ENCODE results near the gene NKX6-2.

DNA sequence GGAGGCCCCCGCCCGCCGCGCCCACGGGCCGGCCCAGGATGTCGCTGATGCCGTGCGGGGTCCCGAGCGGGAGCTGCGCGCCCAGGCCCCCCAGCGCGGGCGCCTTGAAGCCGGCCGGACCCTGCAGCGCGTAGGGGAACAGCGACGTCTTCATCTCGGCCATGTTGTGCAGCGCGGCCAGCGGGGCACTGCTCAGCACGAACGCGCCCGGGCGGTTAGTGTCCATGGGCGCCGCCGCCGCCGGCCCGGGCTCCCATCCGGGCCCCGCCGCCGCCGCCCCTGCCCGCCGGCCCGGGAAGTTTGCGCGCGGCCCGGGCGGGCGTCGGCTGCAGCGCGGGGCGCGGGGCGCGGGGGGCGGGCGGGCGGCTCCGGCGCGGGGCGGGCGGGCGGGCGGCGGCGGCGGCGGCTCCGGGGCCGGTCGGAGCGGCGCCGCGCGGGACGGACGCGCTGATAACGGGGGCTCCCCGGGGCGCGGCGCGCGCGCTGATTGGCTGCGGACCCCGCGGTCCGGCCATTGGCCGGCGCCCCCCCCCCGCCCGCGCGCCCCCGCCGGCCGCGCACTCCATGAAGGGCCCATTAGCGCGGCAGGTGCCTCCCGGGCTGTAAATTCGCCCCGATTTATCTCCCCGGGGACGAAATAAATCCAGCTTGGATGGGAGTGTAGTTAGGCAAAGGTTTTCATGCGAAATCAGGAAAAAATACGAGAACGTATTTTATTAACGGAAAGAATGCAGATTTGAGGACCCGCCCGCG lies at the start of gene NKX6-2:
- TF ChIP-seq GABPA (IDR thresholded peaks at IDR 0.05 in 1 of 2, conservative IDR thresholded peaks at IDR 0.05 in 1 of 2) (no peak), RAD21 (IDR thresholded peaks at IDR 0.05) (no peak), RXRA (IDR thresholded peaks at IDR 0.05) (no peak), YY1 (IDR thresholded peaks at IDR 0.05) (no peak), TAF1 (conservative IDR thresholded peaks at IDR 0.05) (no peak), SP1 (IDR thresholded peaks at IDR 0.05) (no peak)
- TF ChIP-seq, protein P1, sequence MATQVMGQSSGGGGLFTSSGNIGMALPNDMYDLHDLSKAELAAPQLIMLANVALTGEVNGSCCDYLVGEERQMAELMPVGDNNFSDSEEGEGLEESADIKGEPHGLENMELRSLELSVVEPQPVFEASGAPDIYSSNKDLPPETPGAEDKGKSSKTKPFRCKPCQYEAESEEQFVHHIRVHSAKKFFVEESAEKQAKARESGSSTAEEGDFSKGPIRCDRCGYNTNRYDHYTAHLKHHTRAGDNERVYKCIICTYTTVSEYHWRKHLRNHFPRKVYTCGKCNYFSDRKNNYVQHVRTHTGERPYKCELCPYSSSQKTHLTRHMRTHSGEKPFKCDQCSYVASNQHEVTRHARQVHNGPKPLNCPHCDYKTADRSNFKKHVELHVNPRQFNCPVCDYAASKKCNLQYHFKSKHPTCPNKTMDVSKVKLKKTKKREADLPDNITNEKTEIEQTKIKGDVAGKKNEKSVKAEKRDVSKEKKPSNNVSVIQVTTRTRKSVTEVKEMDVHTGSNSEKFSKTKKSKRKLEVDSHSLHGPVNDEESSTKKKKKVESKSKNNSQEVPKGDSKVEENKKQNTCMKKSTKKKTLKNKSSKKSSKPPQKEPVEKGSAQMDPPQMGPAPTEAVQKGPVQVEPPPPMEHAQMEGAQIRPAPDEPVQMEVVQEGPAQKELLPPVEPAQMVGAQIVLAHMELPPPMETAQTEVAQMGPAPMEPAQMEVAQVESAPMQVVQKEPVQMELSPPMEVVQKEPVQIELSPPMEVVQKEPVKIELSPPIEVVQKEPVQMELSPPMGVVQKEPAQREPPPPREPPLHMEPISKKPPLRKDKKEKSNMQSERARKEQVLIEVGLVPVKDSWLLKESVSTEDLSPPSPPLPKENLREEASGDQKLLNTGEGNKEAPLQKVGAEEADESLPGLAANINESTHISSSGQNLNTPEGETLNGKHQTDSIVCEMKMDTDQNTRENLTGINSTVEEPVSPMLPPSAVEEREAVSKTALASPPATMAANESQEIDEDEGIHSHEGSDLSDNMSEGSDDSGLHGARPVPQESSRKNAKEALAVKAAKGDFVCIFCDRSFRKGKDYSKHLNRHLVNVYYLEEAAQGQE (IDR thresholded peaks at IDR 0.05) = no peak
- TF ChIP-seq, protein P2, sequence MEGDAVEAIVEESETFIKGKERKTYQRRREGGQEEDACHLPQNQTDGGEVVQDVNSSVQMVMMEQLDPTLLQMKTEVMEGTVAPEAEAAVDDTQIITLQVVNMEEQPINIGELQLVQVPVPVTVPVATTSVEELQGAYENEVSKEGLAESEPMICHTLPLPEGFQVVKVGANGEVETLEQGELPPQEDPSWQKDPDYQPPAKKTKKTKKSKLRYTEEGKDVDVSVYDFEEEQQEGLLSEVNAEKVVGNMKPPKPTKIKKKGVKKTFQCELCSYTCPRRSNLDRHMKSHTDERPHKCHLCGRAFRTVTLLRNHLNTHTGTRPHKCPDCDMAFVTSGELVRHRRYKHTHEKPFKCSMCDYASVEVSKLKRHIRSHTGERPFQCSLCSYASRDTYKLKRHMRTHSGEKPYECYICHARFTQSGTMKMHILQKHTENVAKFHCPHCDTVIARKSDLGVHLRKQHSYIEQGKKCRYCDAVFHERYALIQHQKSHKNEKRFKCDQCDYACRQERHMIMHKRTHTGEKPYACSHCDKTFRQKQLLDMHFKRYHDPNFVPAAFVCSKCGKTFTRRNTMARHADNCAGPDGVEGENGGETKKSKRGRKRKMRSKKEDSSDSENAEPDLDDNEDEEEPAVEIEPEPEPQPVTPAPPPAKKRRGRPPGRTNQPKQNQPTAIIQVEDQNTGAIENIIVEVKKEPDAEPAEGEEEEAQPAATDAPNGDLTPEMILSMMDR (IDR thresholded peaks at IDR 0.05; ENCODE audit: low read depth, low read length, missing input control) = no peak
- TF ChIP-seq, protein P3, sequence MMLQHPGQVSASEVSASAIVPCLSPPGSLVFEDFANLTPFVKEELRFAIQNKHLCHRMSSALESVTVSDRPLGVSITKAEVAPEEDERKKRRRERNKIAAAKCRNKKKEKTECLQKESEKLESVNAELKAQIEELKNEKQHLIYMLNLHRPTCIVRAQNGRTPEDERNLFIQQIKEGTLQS (IDR thresholded peaks at IDR 0.05) = no peak
